GM04503 (cell line): ENCODE measurements around the gene OTUD3.
"Not testable (repeated sequence)": the region's sequence is repeated elsewhere in the genome, so short reads cannot be mapped to it uniquely, and the experiment has no call there.

Source experiments
- DNase-seq: peaks from one replicate; pipeline ENCODE4 v3.0.0-alpha.2; 2012; ENCODE audit warnings: low read depth

Gene OTUD3

GRCh38 chr1:19918057-19918456 is 35.9 kb downstream of the OTUD3 start:
- peak; percentile 28 for DNase-seq

- no peak for DNase-seq
Measured at GRCh38 chr1:19920132-19920710, 38.0 kb downstream of the OTUD3 start.

- DNase-seq = no peak
Measured at GRCh38 chr1:19921310-19921709, 39.1 kb downstream of the OTUD3 start.

- no peak for DNase-seq
Measured at GRCh38 chr1:19922015-19922688, 40.0 kb downstream of the OTUD3 start.

GRCh38 chr1:19923137-19923952 is 41.1 kb downstream of the OTUD3 start, which contains the start of gene PLA2G2E:
Gene PLA2G2E (minus strand): TSS chr1:19923617. CDS start chr1:19923559, 58 bp downstream.
- no peak for DNase-seq

- no peak for DNase-seq
Measured at GRCh38 chr1:19923953-19924346, 41.8 kb downstream of the OTUD3 start.

- no peak for DNase-seq
Measured at GRCh38 chr1:19925342-19926070, 43.3 kb downstream of the OTUD3 start.

GRCh38 chr1:19926296-19927129 is 44.3 kb downstream of the OTUD3 start:
- DNase-seq = no peak

- not testable (repeated sequence) for DNase-seq
Measured at GRCh38 chr1:19927130-19927421, 44.9 kb downstream of the OTUD3 start.

GRCh38 chr1:19932866-19933265 is 50.7 kb downstream of the OTUD3 start:
- no peak for DNase-seq

GRCh38 chr1:19934336-19934735 is 52.1 kb downstream of the OTUD3 start:
- DNase-seq = no peak

GRCh38 chr1:19936061-19936750 is 54.0 kb downstream of the OTUD3 start:
- DNase-seq = no peak

GRCh38 chr1:19938472-19938871 is 56.3 kb downstream of the OTUD3 start:
- no peak for DNase-seq

GRCh38 chr1:19940486-19941205 is 58.5 kb downstream of the OTUD3 start:
- DNase-seq = no peak

- DNase-seq = no peak
Measured at GRCh38 chr1:19941206-19941568, 59.0 kb downstream of the OTUD3 start.

GRCh38 chr1:19942088-19942487 is 59.9 kb downstream of the OTUD3 start:
- DNase-seq = no peak

- no peak for DNase-seq
Measured at GRCh38 chr1:19942657-19943056, 60.5 kb downstream of the OTUD3 start.

- no peak for DNase-seq
Measured at GRCh38 chr1:19945914-19946313, 63.7 kb downstream of the OTUD3 start.

GRCh38 chr1:19946331-19946751 is 64.1 kb downstream of the OTUD3 start:
- no peak for DNase-seq

GRCh38 chr1:19946971-19947370 is 64.8 kb downstream of the OTUD3 start:
- DNase-seq = no peak
